Hepatocyte (in vitro differentiated cells): ENCODE results near the gene RSU1. TPM values are rescaled to one million over a fixed set of nuclear protein-coding genes. Genes with fewer than 3 reads are reported as not detected.

Experiments
- DNase-seq: peaks from one replicate; pipeline ENCODE4 v3.0.0-alpha.2; 2016; ENCODE audit warnings: low spot score
- H2AFZ ChIP-seq: fragments of 200-600 bp; sonication (generic); 2 replicates; pipeline ENCODE4 v1.6.0; 2016; ENCODE audit warnings: antibody characterized with exemption, mild to moderate bottlenecking
- H3K27ac ChIP-seq: fragments of 200-600 bp; sonication (generic); 2 replicates; pipeline ENCODE4 v1.5.1; 2016; ENCODE audit warnings: mild to moderate bottlenecking
- H3K27me3 ChIP-seq: fragments of 200-600 bp; sonication (generic); 2 replicates; pipeline ENCODE4 v1.6.1; 2016
- H3K36me3 ChIP-seq: fragments of 200-600 bp; sonication (generic); replicated peaks from 2 replicates; pipeline ENCODE4 v1.5.1; 2016; ENCODE audit warnings: low read depth; ENCODE audit not compliant: insufficient read depth
- H3K4me1 ChIP-seq: fragments of 200-600 bp; sonication (generic); 2 replicates; pipeline ENCODE4 v1.5.1; 2016; ENCODE audit warnings: mild to moderate bottlenecking, moderate library complexity; ENCODE audit not compliant: insufficient read depth
- H3K4me2 ChIP-seq: fragments of 200-600 bp; sonication (generic); 2 replicates; pipeline ENCODE4 v1.6.0; 2016
- H3K4me3 ChIP-seq: fragments of 200-600 bp; sonication (generic); 2 replicates; pipeline ENCODE4 v1.5.1; 2016; ENCODE audit warnings: mild to moderate bottlenecking
- H3K79me2 ChIP-seq: fragments of 200-600 bp; sonication (generic); 2 replicates; pipeline ENCODE4 v1.6.0; 2017; ENCODE audit warnings: mild to moderate bottlenecking
- H3K9me2 ChIP-seq: fragments of 200-600 bp; sonication (generic); replicated peaks from 2 replicates; pipeline ENCODE4 v1.6.0; 2017; ENCODE audit warnings: mild to moderate bottlenecking; ENCODE audit not compliant: insufficient read depth
- H3K9me3 ChIP-seq: fragments of 200-600 bp; sonication (generic); 2 replicates; pipeline ENCODE4 v1.5.1; 2016; ENCODE audit warnings: low read depth, mild to moderate bottlenecking
- H4K20me1 ChIP-seq: fragments of 200-600 bp; sonication (generic); 2 replicates; pipeline ENCODE4 v1.6.0; 2016; ENCODE audit warnings: mild to moderate bottlenecking; ENCODE audit not compliant: insufficient read depth, poor library complexity, severe bottlenecking
- CTCF ChIP-seq: fragments of 200-600 bp; sonication (generic); IDR thresholded peaks from 2 replicates; pipeline ENCODE4 v1.5.1; 2016; ENCODE audit warnings: antibody characterized with exemption, mild to moderate bottlenecking; ENCODE audit not compliant: poor library complexity
- EZH2 ChIP-seq: fragments of 200-600 bp; sonication (generic); IDR thresholded peaks from 2 replicates; pipeline ENCODE4 v1.6.1; 2016; ENCODE audit warnings: antibody characterized with exemption, mild to moderate bottlenecking, borderline replicate concordance
- EZH2phosphoT487 ChIP-seq: fragments of 200-600 bp; sonication (generic); IDR thresholded peaks from one replicate; pipeline ENCODE4 v1.6.1; 2018; ENCODE audit warnings: antibody characterized with exemption, mild to moderate bottlenecking, low read depth, moderate library complexity; ENCODE audit not compliant: unreplicated experiment, severe bottlenecking
- WGBS: methylation state at CpG from one replicate; pipeline ENCODE4 v1.1.6; 2016; ENCODE audit warnings: low lambda C conversion rate; ENCODE audit errors: missing lambda C conversion rate; 5-methylcytosine and 5-hydroxymethylcytosine counted together
- polyA plus RNA-seq: library from polyadenylated mRNA; unstranded; fragments of >200 nt; fragmentation: Nextera tagmentation; extraction: Ambion mirVana; gene quantifications from 2 replicates; pipeline ENCODE4 v1.2.1, GENCODE V29; 2016
- total RNA-seq: library from RNA; depleted of rRNA; stranded (reverse); fragments of >200 nt; gene quantifications from 2 replicates; pipeline ENCODE4 v1.2.3, GENCODE V29; 2014

RSU1 gene
- total and polyA plus RNA-seq, 2 experiments from 2014 or later = 37.0 to 52.3 TPM

- no peaks in the 10 kb centered on the region for H4K20me1 ChIP-seq
- H3K27me3 ChIP-seq = no peaks in the 10 kb centered on the region
- TF ChIP-seq CTCF (no peak), EZH2phosphoT487 (no peak), EZH2 (no peak)
- no peaks in the 10 kb centered on the region for H3K9me3 ChIP-seq
- no peak overlapping the region for H2AFZ ChIP-seq
- H3K4me3 ChIP-seq = no peak overlapping the region
- no peaks in the 10 kb centered on the region for H3K36me3 ChIP-seq
- H3K4me1 ChIP-seq = no peaks in the 10 kb centered on the region
- no peak overlapping the region for H3K27ac ChIP-seq
- H3K4me2 ChIP-seq = no peak overlapping the region
- H3K79me2 ChIP-seq = no peaks in the 10 kb centered on the region
- H3K9me2 ChIP-seq = no peaks in the 10 kb centered on the region
- peak; percentile 10 for DNase-seq
These were observed 37.4 kb upstream of the RSU1 start for GRCh38 chr10:16854623-16855022.

GRCh38 chr10:16853809-16854208, 36.6 kb upstream of the RSU1 start:
- TF ChIP-seq CTCF = no peak
- TF ChIP-seq EZH2phosphoT487 = no peak
- TF ChIP-seq EZH2 = no peak
- Histone ChIP-seq H4K20me1 (no peaks in the 10 kb centered on the region), H3K9me3 (no peaks in the 10 kb centered on the region), H3K79me2 (no peaks in the 10 kb centered on the region), H3K27me3 (no peaks in the 10 kb centered on the region), H2AFZ (no peak overlapping the region), H3K4me1 (no peaks in the 10 kb centered on the region), H3K4me2 (no peak overlapping the region), H3K4me3 (no peak overlapping the region), H3K27ac (no peak overlapping the region), H3K9me2 (no peaks in the 10 kb centered on the region), H3K36me3 (no peaks in the 10 kb centered on the region)
- WGBS = 92% methylated on average over 4 of the region's 4 CpGs
- DNase-seq = no peak

- H3K9me2 ChIP-seq = no peaks in the 10 kb centered on the region
- 51% methylated on average over 4 of the region's 4 CpGs for WGBS
- no peaks in the 10 kb centered on the region for H3K36me3 ChIP-seq
- peak; percentile 21 for DNase-seq
- no peak overlapping the region for H3K4me3 ChIP-seq
- no peaks in the 10 kb centered on the region for H3K4me1 ChIP-seq
- no peak overlapping the region for H3K27ac ChIP-seq
- no peak overlapping the region for H3K4me2 ChIP-seq
- no peak overlapping the region for H2AFZ ChIP-seq
- no peaks in the 10 kb centered on the region for H4K20me1 ChIP-seq
- H3K9me3 ChIP-seq = no peaks in the 10 kb centered on the region
- H3K27me3 ChIP-seq = no peaks in the 10 kb centered on the region
- no peaks in the 10 kb centered on the region for H3K79me2 ChIP-seq
- peak; percentile 55 for TF ChIP-seq CTCF
- no peak for TF ChIP-seq EZH2
- TF ChIP-seq EZH2phosphoT487 = no peak
These were observed 36.0 kb upstream of the RSU1 start for GRCh38 chr10:16853201-16853600.

GRCh38 chr10:16852624-16853023, 35.4 kb upstream of the RSU1 start:
- no peak for DNase-seq
- Histone ChIP-seq H3K4me3 (no peak overlapping the region), H3K36me3 (no peaks in the 10 kb centered on the region), H3K79me2 (no peaks in the 10 kb centered on the region), H3K9me3 (no peaks in the 10 kb centered on the region), H3K4me1 (no peaks in the 10 kb centered on the region), H2AFZ (no peak overlapping the region), H4K20me1 (no peaks in the 10 kb centered on the region), H3K27me3 (no peaks in the 10 kb centered on the region), H3K27ac (peak overlapping the region; percentile 36), H3K4me2 (no peak overlapping the region), H3K9me2 (no peaks in the 10 kb centered on the region)
- 53% methylated on average over 2 of the region's 2 CpGs for WGBS
- TF ChIP-seq EZH2 (no peak), CTCF (no peak), EZH2phosphoT487 (no peak)
